ENCODE results near the gene SEMA4C. TPM values are rescaled to one million over a fixed set of nuclear protein-coding genes. Genes with fewer than 3 reads are reported as not detected.

SEMA4C gene
- total and polyA plus RNA-seq, 2 of the 4 experiments (the other 2 are of a cell fraction): 15.8 to 24.3 TPM

GRCh38 chr2:96816836-96817702 is 52.8 kb downstream of the SEMA4C start:
- in situ Hi-C loops (cut with MboI; ENCODE audit: low sequenced_read_pairs): no loop called here
- Histone ChIP-seq H4K20me1 (ENCODE audit: insufficient read depth, low read length) (peaks cover 40% of the 10 kb centered on the region), H2BK15ac (ENCODE audit: low read depth, low read length) (no peak overlapping the region), H4K91ac (ENCODE audit: insufficient read depth, low read depth, low read length) (peak overlapping the region; percentile 14; the same call in 1 of the 2 replicates), H3K36me3 (ENCODE audit: control insufficient read depth, insufficient read depth, low read length) (peaks cover 3% of the 10 kb centered on the region; the same call in 1 of the 2 replicates), H2AK9ac (replicated peaks; ENCODE audit: low read depth, low read length, poor library complexity) (peak overlapping the region; percentile 93), H4K8ac (ENCODE audit: low read depth in 2 of 2, low read length in 2 of 2) (no peak overlapping the region), H3K9me3 (ENCODE audit: control insufficient read depth, insufficient read depth, low read length) (no peaks in the 10 kb centered on the region), H3K27ac (ENCODE audit: insufficient read depth, low read length) (no peak overlapping the region; the same call in 1 of the 2 replicates), H3K18ac (ENCODE audit: low read depth, low read length) (no peak overlapping the region), H3K4me3 (ENCODE audit: insufficient read depth, low read depth, low read length) (peak overlapping the region; percentile 69), H3K9ac (ENCODE audit: low read depth, low read length) (peak overlapping the region; percentile 15; the same call in 1 of the 2 replicates), H3K4ac (ENCODE audit: low read depth, low read length) (no peak overlapping the region), H3K4me1 (ENCODE audit: control insufficient read depth, insufficient read depth, low read length) (peaks cover 8% of the 10 kb centered on the region), H2AFZ (replicated peaks; ENCODE audit: low read length, poor library complexity) (peak overlapping the region; percentile 99), H2BK5ac (ENCODE audit: low read depth, low read length, poor library complexity, severe bottlenecking) (no peak overlapping the region), H4K5ac (ENCODE audit: low read depth, low read length) (no peak overlapping the region), H3K56ac (ENCODE audit: extremely low read depth, insufficient read depth, low read length) (no peak overlapping the region), H3K23ac (ENCODE audit: low read depth, low read length) (peak overlapping the region; percentile 98), H3K9me1 (ENCODE audit: insufficient read depth, low read length) (peaks cover 9% of the 10 kb centered on the region), H3K4me2 (ENCODE audit: low read depth, low read length) (peak overlapping the region; percentile 99), H3K79me1 (ENCODE audit: low read depth in 1 of 2, low read length in 2 of 2) (peaks cover 17 to 36% of the 10 kb centered on the region in 2 experiments), H2BK120ac (ENCODE audit: low read depth, low read length) (no peak overlapping the region), H3K14ac (replicated peaks; ENCODE audit: low read depth, low read length) (0 out of 2 replicates have a peak overlapping the region, but pooled peaks have one; percentile 59), H2AK5ac (ENCODE audit: low read depth, low read length) (peak overlapping the region; percentile 70; the same call in 1 of the 2 replicates), H3K27me3 (ENCODE audit: control insufficient read depth, insufficient read depth, low read length) (no peaks in the 10 kb centered on the region), H2BK20ac (ENCODE audit: low read depth, low read length) (no peak overlapping the region)
- TF ChIP-seq MXI1 (IDR thresholded peaks at IDR 0.05; ENCODE audit: borderline replicate concordance, low read depth, low read length) (peak; percentile 31; the same call in 1 of the 2 replicates), RAD21 (IDR thresholded peaks at IDR 0.05; ENCODE audit: low read length) (no peak)
- 2% methylated on average over 36 of the region's 89 CpGs; no CpG with 5 or more reads in 1 of the 2 experiments for WGBS, 2 experiments (ENCODE audit: extremely low coverage in 2 of 2, insufficient read length in 1 of 2)
- POLR2A ChIA-PET (ENCODE audit: unreplicated experiment): no interaction called here
- CTCF ChIA-PET: interaction anchor here (0.7 kb wide), 1 partner anchor 501 kb away, joined by 4 read pairs; no protein-coding TSS in a partner anchor
- BruUV-seq (replicated peaks): no TSS peak
- dilution Hi-C loops (cut with HindIII; ENCODE audit: low sequenced_read_pairs, unreplicated experiment): no loop called here
- ATAC-seq (ENCODE audit: low read depth) (peak; percentile 2), DNase-seq (peak; percentile 27)
- intact Hi-C loops (cut with micrococcal nuclease): loop anchor here (1.0 kb wide), 1 partner anchor 143 kb away; no protein-coding TSS in a partner anchor
